Stimulated activated CD4-positive, alpha-beta T cell treated with anti-CD3 and anti-CD28 coated beads, TNF-alpha, amount 100 ng/mL, for 4 hours (primary cell): ENCODE data around the gene RABGEF1.
A peak's percentile ranks its signal among the peaks of the same experiment; 100 is the strongest.
"Not testable (repeated sequence)": the region's sequence is repeated elsewhere in the genome, so short reads cannot be mapped to it uniquely, and the experiment has no call there.

Source experiments
- DNase-seq, 3 experiments: peaks; one replicate each; pipeline ENCODE4 v3.0.0-alpha.2; 2020; ENCODE audit warnings: low read depth in 3 of 3

RABGEF1 gene

GRCh38 chr7:66735850-66736249 is 4.7 kb upstream of the RABGEF1 start:
- no peak for DNase-seq

GRCh38 chr7:66736892-66737291 is 3.6 kb upstream of the RABGEF1 start:
- DNase-seq: no peak

- no peak for DNase-seq
These were observed 2.9 kb upstream of the RABGEF1 start for GRCh38 chr7:66737667-66738066.

GRCh38 chr7:66739477-66739876 is 1.1 kb upstream of the RABGEF1 start:
- no peak for DNase-seq

- DNase-seq: no peak
These were observed 606 bp upstream of the RABGEF1 start for GRCh38 chr7:66739953-66740301.

- peak in 1 of 3 experiments; percentile 6 for DNase-seq
These were observed 612 bp downstream of the RABGEF1 start for GRCh38 chr7:66740980-66741709.

GRCh38 chr7:66741710-66742049 is 1.1 kb downstream of the RABGEF1 start:
- DNase-seq: no peak

- not testable (repeated sequence) for DNase-seq
These were observed 1.8 kb downstream of the RABGEF1 start for GRCh38 chr7:66742298-66742697.

- no peak for DNase-seq
These were observed 3.4 kb downstream of the RABGEF1 start for GRCh38 chr7:66743920-66744319.

- no peak for DNase-seq
These were observed 6.9 kb downstream of the RABGEF1 start for GRCh38 chr7:66747385-66747784.

- no peak for DNase-seq
These were observed 7.5 kb downstream of the RABGEF1 start for GRCh38 chr7:66747881-66748511.

GRCh38 chr7:66748791-66749190 is 8.3 kb downstream of the RABGEF1 start:
- no peak for DNase-seq

GRCh38 chr7:66751945-66752344 is 11.4 kb downstream of the RABGEF1 start:
- DNase-seq: no peak

GRCh38 chr7:66754541-66754940 is 14.0 kb downstream of the RABGEF1 start:
- DNase-seq: no peak

- not testable (repeated sequence) for DNase-seq
These were observed 14.5 kb downstream of the RABGEF1 start for GRCh38 chr7:66755059-66755458.

- DNase-seq: not testable (repeated sequence)
These were observed 15.7 kb downstream of the RABGEF1 start for GRCh38 chr7:66756227-66756626.

- no peak for DNase-seq
These were observed 16.4 kb downstream of the RABGEF1 start for GRCh38 chr7:66756889-66757288.

GRCh38 chr7:66757939-66758338 is 17.4 kb downstream of the RABGEF1 start:
- no peak for DNase-seq

- DNase-seq: no peak
These were observed 18.6 kb downstream of the RABGEF1 start for GRCh38 chr7:66758950-66759628.

- not testable (repeated sequence) for DNase-seq
These were observed 22.6 kb downstream of the RABGEF1 start for GRCh38 chr7:66763183-66763582.

GRCh38 chr7:66763633-66764355 is 23.3 kb downstream of the RABGEF1 start:
- DNase-seq: not testable (repeated sequence)

GRCh38 chr7:66764905-66765304 is 24.4 kb downstream of the RABGEF1 start:
- not testable (repeated sequence) for DNase-seq
